ENCODE data around the gene DPM3. TPM values are rescaled to one million over a fixed set of nuclear protein-coding genes. Genes with fewer than 3 reads are reported as not detected.
A peak's percentile ranks its signal among the peaks of the same experiment; 100 is the strongest.

The DPM3 gene
- total and polyA plus RNA-seq, 2 of the 13 experiments (the other 11 are each of a cell fraction or from before 2014, with no cell fraction given) = 23.2 to 53.4 TPM

GRCh38 chr1:155134322-155134721, 6.0 kb downstream of the DPM3 start:
- FAIRE-seq (no peak), ATAC-seq (no peak), DNase-seq (ENCODE audit: low spot score) (no peak)
- H3K79me2 ChIP-seq (ENCODE audit: insufficient read depth, low read length) = peaks cover 59% of the 10 kb centered on the region
- intact Hi-C loops (cut with micrococcal nuclease; ENCODE audit: unreplicated experiment) (no loop called here), in situ Hi-C loops (cut with HindIII; ENCODE audit: extremely low pct_ligation_motif_present, low pct_unique_long_range_greater_than_20kb) (no loop called here)
- TF ChIP-seq SNAPC2 (CRISPR knock-in tag; IDR thresholded peaks at IDR 0.05) (no peak), RBM22 (optimal IDR thresholded peaks at IDR 0.05; ENCODE audit: low read length) (peak; percentile 83), ZNF780A (CRISPR knock-in tag; IDR thresholded peaks at IDR 0.05) (no peak), ZNF746 (CRISPR knock-in tag; IDR thresholded peaks at IDR 0.05) (no peak), MTF2 (CRISPR knock-in tag; IDR thresholded peaks at IDR 0.05; ENCODE audit: borderline replicate concordance) (no peak), PBX2 (CRISPR knock-in tag; IDR thresholded peaks at IDR 0.05) (no peak), ZNF124 (CRISPR knock-in tag; IDR thresholded peaks at IDR 0.05) (no peak), SP2 (CRISPR knock-in tag; IDR thresholded peaks at IDR 0.05) (no peak), RBFOX2 (IDR thresholded peaks at IDR 0.05; ENCODE audit: low read depth, low read length) (peak; percentile 7; the same call in 1 of the 2 replicates), ZNF572 (CRISPR knock-in tag; IDR thresholded peaks at IDR 0.05) (no peak), FOXP4 (CRISPR knock-in tag; IDR thresholded peaks at IDR 0.05) (no peak), ZNF230 (CRISPR knock-in tag; IDR thresholded peaks at IDR 0.05) (0 out of 2 replicates have a peak, but pooled peaks have one; percentile 15), TMF1 (CRISPR knock-in tag; IDR thresholded peaks at IDR 0.05; ENCODE audit: low read depth) (no peak), ZNF891 (CRISPR knock-in tag; IDR thresholded peaks at IDR 0.05) (peak; percentile 39; the same call in 1 of the 2 replicates), REST (IDR thresholded peaks at IDR 0.05; ENCODE audit: borderline replicate concordance in 1 of 2, low read depth in 1 of 2, low read length in 2 of 2) (no peak), ZNF260 (CRISPR knock-in tag; IDR thresholded peaks at IDR 0.05; ENCODE audit: borderline replicate concordance, low read depth) (no peak)
- H3K4me3 ChIP-seq (replicated peaks in 1 of 3; ENCODE audit: insufficient read depth in 1 of 3, low read depth in 2 of 3, low read length in 3 of 3) = peak overlapping the region in 2 of 3 experiments; percentile 23 to 84; a peak in 4 of 6 replicates
- no peaks in the 10 kb centered on the region for H3K9me3 ChIP-seq (ENCODE audit: low read length)
- H3K36me3 ChIP-seq (replicated peaks in 1 of 2; ENCODE audit: control insufficient read depth in 1 of 2, insufficient read depth in 2 of 2, low read length in 2 of 2) = peaks cover 17 to 51% of the 10 kb centered on the region in 2 experiments
- H3K4me2 ChIP-seq (ENCODE audit: low read depth, low read length) = peak overlapping the region; percentile 89
- ChIA-PET CTCF (ENCODE audit: low intra/inter-chr PET ratio, low total read pairs) (interaction anchor here (3.2 kb wide), 1 partner anchor 41 kb away, joined by 18 read pairs; no protein-coding TSS in a partner anchor), POLR2A (interaction anchor here (0.7 to 7.4 kb wide), 13 partner anchors 9 to 161 kb away, joined by 3 to 144 read pairs (median 6); partner anchors contain the start of genes EFNA1, KRTCAP2 and ZBTB7B)
- H4K20me1 ChIP-seq (ENCODE audit: insufficient read depth, low read length) = peaks cover 58% of the 10 kb centered on the region
- H3K4me1 ChIP-seq (ENCODE audit: insufficient read depth, low read length) = peaks cover 81% of the 10 kb centered on the region
- WGBS (ENCODE audit: low lambda C conversion rate) = 67% methylated on average over 1 of the region's 1 CpG
- peak overlapping the region; percentile 38 for H3K9ac ChIP-seq (ENCODE audit: insufficient read depth, low read depth, low read length)
- no TSS peak for BruUV-seq (replicated peaks)
- no peak overlapping the region for H2AFZ ChIP-seq (ENCODE audit: low read length)
- H3K27ac ChIP-seq (ENCODE audit: extremely low read length, insufficient read depth, low read length) = peak overlapping the region; percentile 89
- no peaks in the 10 kb centered on the region; a peak in 1 of 5 replicates for H3K27me3 ChIP-seq (ENCODE audit: control insufficient read depth in 1 of 2, insufficient read depth in 2 of 2, low read length in 2 of 2)
